WI38 (cell line): ENCODE measurements around the gene GZMM.

Experiments
- H3K4me3 ChIP-seq: 2 replicates; pipeline ENCODE4 v1.5.1; 2011; ENCODE audit warnings: low read depth, mild to moderate bottlenecking, control low read depth, low read length
- TF ChIP-seq, protein P1 (sequence below): IDR thresholded peaks from 2 replicates; pipeline ENCODE4 v1.5.1; 2012; ENCODE audit warnings: low read depth, mild to moderate bottlenecking, control low read depth, low read length

Gene GZMM

DNA sequence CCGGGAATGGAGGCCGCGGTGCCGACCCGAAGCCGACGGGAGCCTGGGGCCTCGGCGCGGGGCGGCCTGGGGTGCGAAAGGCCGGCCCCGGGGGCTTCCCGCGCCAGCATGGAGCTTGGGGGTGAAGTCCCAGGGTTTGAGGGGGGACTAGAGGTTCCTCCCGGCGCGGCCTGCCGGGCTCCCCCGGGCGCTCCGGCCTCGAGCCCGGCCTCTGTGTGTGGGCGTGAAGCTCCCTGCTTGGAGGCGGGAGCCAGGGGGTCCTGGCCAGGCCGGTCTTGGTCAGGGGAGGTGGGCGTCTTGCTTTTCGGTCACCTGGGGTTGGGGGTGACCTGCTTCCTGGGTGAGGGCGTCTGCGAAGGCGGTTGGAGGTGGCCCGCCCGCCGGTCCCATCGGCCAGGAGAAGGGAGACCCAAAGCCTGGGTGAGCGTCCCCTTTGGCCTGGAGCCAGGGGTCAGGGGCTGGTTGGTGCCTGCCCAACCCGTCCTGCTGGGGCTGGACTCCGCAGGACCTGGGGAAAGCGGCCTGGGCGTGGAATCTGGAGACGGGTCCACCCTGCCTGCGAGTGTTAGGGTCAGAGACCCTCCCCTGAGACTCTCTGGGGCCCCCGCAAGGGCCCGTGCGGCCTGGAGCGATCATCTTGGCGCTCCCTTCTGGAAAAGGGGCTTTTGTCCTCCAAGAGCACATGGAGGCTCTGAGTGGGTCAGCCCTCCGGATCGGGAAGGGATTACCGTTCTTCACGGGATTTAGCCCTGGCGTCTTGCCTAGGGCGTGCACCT lies 29.1 kb downstream of the GZMM start:
- H3K4me3 ChIP-seq = peak overlapping the region; percentile 96
- TF ChIP-seq, protein P1, sequence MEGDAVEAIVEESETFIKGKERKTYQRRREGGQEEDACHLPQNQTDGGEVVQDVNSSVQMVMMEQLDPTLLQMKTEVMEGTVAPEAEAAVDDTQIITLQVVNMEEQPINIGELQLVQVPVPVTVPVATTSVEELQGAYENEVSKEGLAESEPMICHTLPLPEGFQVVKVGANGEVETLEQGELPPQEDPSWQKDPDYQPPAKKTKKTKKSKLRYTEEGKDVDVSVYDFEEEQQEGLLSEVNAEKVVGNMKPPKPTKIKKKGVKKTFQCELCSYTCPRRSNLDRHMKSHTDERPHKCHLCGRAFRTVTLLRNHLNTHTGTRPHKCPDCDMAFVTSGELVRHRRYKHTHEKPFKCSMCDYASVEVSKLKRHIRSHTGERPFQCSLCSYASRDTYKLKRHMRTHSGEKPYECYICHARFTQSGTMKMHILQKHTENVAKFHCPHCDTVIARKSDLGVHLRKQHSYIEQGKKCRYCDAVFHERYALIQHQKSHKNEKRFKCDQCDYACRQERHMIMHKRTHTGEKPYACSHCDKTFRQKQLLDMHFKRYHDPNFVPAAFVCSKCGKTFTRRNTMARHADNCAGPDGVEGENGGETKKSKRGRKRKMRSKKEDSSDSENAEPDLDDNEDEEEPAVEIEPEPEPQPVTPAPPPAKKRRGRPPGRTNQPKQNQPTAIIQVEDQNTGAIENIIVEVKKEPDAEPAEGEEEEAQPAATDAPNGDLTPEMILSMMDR = no peak

DNA sequence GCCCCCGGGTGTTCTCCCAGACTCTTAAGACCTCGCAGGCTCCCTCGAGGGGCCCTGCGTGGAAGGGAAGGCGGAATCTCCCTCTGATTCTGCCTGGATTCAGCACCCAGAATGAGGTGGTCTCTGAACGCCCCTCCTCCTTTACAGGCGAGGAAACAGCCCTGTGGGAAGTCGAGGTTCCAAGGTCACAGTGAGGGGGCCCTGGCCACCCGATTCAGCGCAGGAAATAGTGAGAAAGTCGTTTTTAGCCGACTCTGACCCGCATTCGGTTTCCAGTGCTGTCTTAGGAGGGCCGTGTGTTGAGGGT lies 29.6 kb downstream of the GZMM start:
- TF ChIP-seq, protein P1 = no peak
- H3K4me3 ChIP-seq = peak overlapping the region; percentile 96

DNA sequence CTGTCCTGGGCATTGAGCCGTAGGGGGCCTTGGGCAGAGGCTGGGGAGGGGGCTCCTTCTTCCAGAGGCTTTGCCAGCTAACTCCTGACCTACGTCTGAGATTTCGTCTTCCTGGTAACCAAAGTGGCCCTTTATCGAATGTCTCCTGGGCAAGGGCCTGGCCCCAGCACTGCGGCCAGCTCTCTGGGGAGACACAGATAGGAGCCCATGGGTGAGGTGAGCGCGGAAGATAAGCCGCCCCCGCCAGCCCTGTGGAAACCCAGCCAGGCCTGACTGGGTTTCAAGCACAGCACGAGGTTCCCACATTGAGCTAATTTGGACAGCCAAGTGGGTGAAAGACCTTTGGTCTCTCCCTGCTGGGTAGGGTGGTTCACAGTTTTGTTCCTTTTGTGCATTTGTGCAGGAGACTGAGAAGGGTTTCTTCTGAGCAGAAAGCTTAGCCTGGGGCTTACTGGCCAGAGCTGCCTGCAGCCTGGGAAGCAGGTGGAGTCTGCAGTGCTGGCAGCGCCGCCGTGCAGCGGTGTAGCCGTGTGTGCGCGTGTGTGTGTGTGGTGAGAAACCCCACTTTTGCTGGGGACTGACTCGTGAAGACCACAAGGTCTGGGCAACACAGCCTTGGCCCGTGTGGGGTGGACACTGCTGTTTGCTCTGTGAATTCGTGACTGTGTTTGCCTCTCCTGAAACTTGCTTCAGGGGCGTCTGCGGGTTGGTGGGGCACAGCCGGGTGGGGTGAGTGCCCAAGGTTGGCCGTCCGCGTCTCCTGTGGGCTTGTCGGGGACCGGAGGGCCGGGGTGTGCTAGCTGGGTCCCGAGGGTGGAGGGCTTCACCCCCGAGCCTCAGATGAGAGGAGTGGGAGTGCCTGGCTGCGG lies 31.0 kb downstream of the GZMM start:
- peak overlapping the region; percentile 37 for H3K4me3 ChIP-seq
- TF ChIP-seq, protein P1 = no peak

DNA sequence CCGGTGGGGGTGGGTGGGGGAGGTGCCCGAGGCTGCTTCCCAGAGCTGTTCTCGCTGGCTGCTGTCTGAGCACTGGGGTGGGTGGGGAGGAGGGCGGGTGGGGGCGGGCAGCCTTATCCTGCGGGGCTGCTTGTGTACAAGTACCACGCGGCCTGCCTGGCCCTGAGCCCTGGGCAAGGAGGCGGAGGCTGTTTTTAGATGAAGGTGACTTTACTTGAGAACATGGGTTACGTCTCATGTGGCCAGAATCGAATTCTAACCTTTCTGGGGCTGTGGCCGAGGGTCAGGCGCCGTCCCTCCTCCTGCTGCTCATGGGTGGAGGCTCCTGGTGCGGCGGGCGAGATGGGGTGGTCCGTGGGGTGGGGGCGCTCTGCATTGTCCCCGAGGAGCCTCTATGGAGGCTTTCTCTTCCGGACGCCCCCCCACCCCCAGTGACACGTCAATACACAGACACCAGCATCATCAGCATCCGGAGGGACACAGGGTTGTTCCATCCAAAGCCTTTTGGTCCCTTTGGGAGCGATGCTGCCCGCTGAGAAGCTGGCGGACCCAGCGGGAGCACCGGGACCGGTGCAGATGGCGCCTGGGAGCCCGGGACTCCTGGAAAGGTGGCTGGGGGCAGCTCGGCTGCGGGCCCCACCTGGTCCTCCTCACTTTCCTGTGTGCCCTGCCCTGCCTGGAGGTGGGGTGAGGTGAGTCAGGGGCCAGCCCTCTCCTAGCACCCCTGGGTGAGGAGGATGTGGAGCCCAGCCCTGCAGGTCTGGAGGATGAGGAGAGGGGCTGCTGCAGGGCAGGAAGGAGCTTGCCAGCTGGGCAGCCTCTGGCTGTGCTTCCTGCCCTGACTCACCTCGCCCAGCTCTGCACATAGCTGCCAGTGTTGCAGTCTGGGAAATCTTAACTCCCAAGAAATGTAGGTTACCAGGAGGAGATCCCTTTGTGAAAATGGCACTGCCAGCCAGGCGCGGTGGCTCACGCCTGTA lies 32.0 kb downstream of the GZMM start:
- H3K4me3 ChIP-seq = no peak overlapping the region; the same call in 1 of the 2 replicates
- TF ChIP-seq, protein P1 = no peak

DNA sequence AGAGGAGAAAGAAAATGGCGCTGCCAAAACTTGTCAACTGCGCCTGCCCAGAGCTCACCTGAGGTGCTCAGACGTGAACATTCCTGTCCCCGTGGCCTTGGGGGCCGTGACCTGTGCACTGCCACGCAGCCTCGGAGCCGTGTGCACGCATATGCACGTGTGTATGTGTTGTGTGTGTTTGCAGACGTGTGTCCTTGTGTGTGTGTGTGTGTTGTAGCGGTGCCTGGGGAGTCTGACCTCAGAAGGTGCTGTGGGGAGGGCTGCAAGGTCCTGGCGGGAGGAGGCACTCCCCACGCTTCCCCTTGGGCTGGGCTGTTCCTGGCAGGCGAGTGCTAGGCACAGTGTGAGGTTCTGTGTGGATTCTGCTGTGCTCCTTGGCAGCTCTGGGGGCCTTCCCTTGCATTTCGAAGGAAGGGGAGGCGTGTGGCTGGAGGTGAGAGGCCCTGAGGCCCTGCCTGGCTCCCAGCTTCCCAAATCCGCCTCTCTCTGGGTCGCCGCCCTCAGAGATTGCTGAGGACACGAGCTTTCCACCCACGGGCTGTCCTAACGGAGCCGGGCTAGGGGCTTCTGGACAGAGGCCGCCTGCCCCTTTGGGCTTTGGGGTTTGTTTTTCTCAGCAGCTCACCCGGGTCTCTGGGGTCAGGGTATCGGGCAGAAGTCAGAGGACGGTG lies 33.0 kb downstream of the GZMM start:
- TF ChIP-seq, protein P1 = no peak

DNA sequence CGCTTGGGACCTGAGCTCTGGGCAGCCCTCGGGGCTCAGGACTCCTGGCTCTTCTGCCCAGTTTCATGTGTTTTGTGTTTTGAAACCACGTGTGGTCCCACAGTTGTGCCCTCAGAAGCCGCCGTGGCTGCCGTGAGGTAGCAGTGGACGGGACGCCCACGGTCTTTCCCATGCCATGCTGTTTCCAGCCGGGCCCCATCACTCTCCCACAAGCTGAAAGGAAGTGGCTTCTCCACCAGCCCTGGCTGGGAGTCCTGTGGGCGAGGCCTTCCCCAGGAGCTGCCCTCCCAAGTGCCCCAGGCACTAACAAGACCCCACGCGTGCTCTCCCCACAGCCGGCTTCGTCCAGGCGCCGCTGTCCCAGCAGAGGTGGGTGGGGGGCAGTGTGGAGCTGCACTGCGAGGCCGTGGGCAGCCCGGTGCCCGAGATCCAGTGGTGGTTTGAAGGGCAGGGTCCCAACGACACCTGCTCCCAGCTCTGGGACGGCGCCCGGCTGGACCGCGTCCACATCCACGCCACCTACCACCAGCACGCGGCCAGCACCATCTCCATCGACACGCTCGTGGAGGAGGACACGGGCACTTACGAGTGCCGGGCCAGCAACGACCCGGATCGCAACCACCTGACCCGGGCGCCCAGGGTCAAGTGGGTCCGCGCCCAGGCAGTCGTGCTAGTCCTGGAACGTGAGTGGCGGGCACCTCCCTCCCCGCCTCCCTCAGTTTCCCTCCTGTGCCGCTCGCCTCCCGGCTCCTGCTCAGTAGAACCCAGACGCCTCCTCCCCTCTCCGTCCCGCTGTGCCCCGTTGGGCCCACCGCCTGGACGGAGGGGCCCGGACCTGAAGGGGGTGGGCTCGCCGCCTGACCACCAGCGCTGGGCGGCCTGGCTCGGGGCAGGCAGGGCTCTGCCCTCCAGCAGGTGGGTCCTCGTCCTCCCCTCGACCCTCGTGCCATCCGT lies 33.9 kb downstream of the GZMM start:
- TF ChIP-seq, protein P1 = no peak
- H3K4me3 ChIP-seq = no peak overlapping the region

More for the DNA sequence above, 33.0 kb downstream of the GZMM start:
- H3K4me3 ChIP-seq = no peak overlapping the region
